ACC112 (cell line): ENCODE measurements around the gene MED27.

Experiments used
- H2AFZ ChIP-seq: fragments of 200-600 bp; sonication (generic); one replicate; pipeline ENCODE4 v1.6.0; 2017; ENCODE audit warnings: antibody characterized with exemption, low read length; ENCODE audit not compliant: unreplicated experiment
- H3K27ac ChIP-seq: fragments of 200-600 bp; sonication (generic); 2 replicates; pipeline ENCODE4 v1.5.1; 2014; ENCODE audit warnings: low read depth, mild to moderate bottlenecking, antibody characterized with exemption, low read length, moderate library complexity
- H3K27me3 ChIP-seq: fragments of 200-600 bp; sonication (generic); 2 replicates; pipeline ENCODE4 v1.6.1; 2014; ENCODE audit warnings: mild to moderate bottlenecking, antibody characterized with exemption, low read length, moderate library complexity, mixed read lengths; ENCODE audit not compliant: insufficient read depth
- H3K36me3 ChIP-seq: fragments of 200-600 bp; sonication (generic); 2 replicates; pipeline ENCODE4 v1.6.1; 2016; ENCODE audit warnings: mild to moderate bottlenecking, antibody characterized with exemption, low read length, moderate library complexity, mixed read lengths; ENCODE audit not compliant: insufficient read depth
- H3K4me1 ChIP-seq: fragments of 200-600 bp; sonication (generic); one replicate; pipeline ENCODE4 v1.6.1; 2016; ENCODE audit warnings: low read length, mixed read lengths; ENCODE audit not compliant: insufficient read depth, unreplicated experiment, control insufficient read depth
- H3K4me3 ChIP-seq: fragments of 200-600 bp; sonication (generic); 2 replicates; pipeline ENCODE4 v1.5.1; 2014; ENCODE audit warnings: mild to moderate bottlenecking, low read depth, low read length
- H3K79me2 ChIP-seq: fragments of 200-600 bp; sonication (generic); one replicate; pipeline ENCODE4 v1.6.0; 2016; ENCODE audit warnings: low read length; ENCODE audit not compliant: control insufficient read depth, unreplicated experiment, insufficient read depth

MED27 gene

DNA sequence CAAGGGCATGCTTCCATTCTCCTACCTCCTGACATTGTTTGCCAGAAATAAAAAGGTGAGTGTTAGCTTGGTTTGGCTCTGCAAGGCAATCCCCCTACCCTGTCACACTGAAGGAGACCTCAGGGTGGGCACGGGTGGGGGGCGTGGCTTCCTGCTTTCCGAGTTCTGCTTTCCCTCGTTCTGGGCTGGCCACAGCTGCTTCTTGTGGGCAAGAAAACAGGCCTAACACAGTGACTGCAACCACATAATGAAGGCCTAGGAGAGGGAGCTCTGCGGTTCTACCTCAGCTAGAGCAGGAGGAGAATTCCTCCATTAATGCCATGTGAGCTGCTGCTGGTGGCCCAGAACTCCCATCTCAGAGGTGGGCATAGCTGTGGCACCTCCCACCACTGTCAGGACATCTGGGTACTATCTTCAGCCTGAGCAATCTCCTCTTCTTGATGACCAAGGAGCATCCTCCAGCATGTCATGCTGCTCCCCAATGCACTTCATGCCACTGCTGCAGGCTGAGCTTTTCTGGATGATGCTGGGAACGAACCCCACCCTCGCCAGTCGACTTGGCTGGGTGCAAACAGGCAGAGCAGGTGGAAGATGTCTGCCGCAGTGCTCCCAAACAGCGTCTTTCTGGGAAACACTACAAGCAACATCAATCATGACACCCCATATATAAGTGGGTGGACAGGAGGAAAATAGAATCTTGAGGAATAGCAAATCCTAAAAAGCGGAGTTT lies 200.3 kb downstream of the MED27 start:
- Histone ChIP-seq H3K36me3 (no peaks in the 10 kb centered on the region), H3K27ac (no peak overlapping the region), H2AFZ (no peak overlapping the region), H3K79me2 (no peaks in the 10 kb centered on the region), H3K27me3 (no peaks in the 10 kb centered on the region), H3K4me1 (peaks cover 12% of the 10 kb centered on the region), H3K4me3 (no peak overlapping the region)

DNA sequence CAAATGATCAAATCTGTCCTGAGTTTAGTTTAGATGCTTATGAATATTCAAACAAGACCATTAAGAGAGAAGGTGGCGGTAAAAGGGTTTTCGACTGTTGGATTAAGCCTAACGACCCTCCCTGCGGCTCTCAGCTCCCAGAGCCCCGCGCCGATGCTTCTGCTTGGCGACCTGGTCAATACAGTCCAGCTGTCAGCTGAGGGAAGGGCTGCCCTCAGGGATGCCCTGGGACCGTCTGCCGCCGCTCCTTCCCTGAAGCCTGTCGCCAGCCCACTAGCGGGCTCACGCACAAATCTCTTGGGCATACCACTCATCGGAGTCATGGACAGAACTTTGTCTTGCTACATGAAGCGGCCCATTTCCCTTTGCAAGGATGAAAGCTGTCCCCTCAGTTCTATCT lies 203.2 kb downstream of the MED27 start:
- H3K27me3 ChIP-seq: no peaks in the 10 kb centered on the region
- H3K4me1 ChIP-seq: peaks cover 12% of the 10 kb centered on the region
- H2AFZ ChIP-seq: no peak overlapping the region
- H3K79me2 ChIP-seq: no peaks in the 10 kb centered on the region
- no peaks in the 10 kb centered on the region for H3K36me3 ChIP-seq
- no peak overlapping the region for H3K4me3 ChIP-seq
- no peak overlapping the region for H3K27ac ChIP-seq

- no peak overlapping the region for H2AFZ ChIP-seq
- H3K79me2 ChIP-seq: no peaks in the 10 kb centered on the region
- no peak overlapping the region for H3K27ac ChIP-seq
- H3K36me3 ChIP-seq: no peaks in the 10 kb centered on the region
- no peaks in the 10 kb centered on the region for H3K27me3 ChIP-seq
- H3K4me3 ChIP-seq: no peak overlapping the region
- peaks cover 12% of the 10 kb centered on the region for H3K4me1 ChIP-seq
Observed at GRCh38 chr9:131875828-131876485, 203.7 kb downstream of the MED27 start.

DNA sequence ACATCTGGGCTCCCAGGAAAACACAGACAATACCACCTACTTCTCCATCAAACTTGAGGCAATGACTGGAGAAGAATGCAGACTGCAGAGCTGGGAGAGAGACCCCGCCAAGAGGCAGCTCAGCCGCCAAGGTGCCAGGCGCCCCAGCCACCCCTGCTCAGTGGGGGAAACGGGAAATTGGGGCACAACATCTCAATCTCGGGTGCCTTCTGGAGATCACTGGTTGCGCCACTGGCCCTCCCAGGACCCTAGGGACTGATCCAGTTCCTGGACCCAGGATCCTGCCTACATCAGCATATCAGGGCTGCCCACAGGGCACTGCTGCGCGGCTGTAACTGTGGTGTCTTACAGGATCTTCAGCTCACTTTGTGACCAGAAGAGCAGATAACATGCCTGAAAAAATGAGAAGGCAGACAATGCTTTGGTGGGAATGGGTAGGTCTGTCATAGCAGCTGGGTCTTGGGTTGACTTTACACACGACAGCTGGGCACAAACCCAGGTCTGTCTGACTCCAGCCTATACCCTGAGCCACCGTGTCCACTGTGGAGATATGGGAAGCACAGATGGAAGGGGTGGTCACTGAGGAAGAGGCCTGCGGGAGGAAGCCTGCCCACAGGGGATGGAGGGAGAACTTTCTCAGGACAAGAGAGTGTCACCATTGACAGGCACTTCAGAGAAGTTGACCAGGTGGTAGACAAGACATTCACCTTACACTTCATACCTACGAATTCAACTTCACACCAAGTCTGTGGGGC lies 204.6 kb downstream of the MED27 start:
- Histone ChIP-seq H3K4me1 (peaks cover 12% of the 10 kb centered on the region), H2AFZ (no peak overlapping the region), H3K27me3 (no peaks in the 10 kb centered on the region), H3K4me3 (no peak overlapping the region), H3K79me2 (no peaks in the 10 kb centered on the region), H3K36me3 (no peaks in the 10 kb centered on the region), H3K27ac (no peak overlapping the region)

GRCh38 chr9:131874447-131874846 lies 205.2 kb downstream of the MED27 start:
- no peak overlapping the region for H3K4me3 ChIP-seq
- no peaks in the 10 kb centered on the region for H3K36me3 ChIP-seq
- H3K79me2 ChIP-seq: no peaks in the 10 kb centered on the region
- no peaks in the 10 kb centered on the region for H3K27me3 ChIP-seq
- no peak overlapping the region for H3K27ac ChIP-seq
- peaks cover 12% of the 10 kb centered on the region for H3K4me1 ChIP-seq
- no peak overlapping the region for H2AFZ ChIP-seq

DNA sequence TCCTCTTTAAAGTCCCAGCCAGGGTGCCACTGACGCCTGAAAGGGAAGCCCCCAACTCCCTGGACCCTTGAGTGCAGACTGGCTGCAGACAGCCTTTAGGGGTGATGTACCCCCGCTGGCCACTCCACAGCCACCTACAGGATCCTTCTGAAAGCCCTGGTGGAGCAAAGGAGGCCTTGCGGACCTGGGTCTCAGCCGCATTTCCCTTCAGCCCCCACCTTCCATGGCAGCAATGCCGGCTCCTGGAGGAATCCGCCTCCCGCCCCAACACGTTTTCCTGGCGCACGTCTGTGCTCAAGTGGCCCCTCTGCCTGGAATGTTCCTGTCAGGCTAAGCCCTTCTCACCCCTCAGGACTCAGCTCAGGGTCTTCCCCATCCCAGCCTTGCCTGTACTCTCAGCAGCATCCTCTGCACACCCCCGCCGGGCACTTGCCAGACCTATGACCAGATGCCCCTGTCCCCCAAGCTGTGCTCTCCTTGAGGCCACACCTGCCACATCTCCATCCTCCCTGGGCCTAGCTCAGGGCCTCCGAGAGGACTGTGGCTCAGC lies 205.7 kb downstream of the MED27 start:
- H3K27me3 ChIP-seq: no peaks in the 10 kb centered on the region
- H3K36me3 ChIP-seq: no peaks in the 10 kb centered on the region
- no peak overlapping the region for H3K4me3 ChIP-seq
- H3K79me2 ChIP-seq: no peaks in the 10 kb centered on the region
- H3K27ac ChIP-seq: no peak overlapping the region
- no peak overlapping the region for H2AFZ ChIP-seq
- H3K4me1 ChIP-seq: peaks cover 12% of the 10 kb centered on the region

GRCh38 chr9:131873335-131873734 lies 206.3 kb downstream of the MED27 start:
- H2AFZ ChIP-seq: no peak overlapping the region
- H3K27ac ChIP-seq: no peak overlapping the region
- no peaks in the 10 kb centered on the region for H3K36me3 ChIP-seq
- H3K4me3 ChIP-seq: no peak overlapping the region
- no peaks in the 10 kb centered on the region for H3K79me2 ChIP-seq
- H3K4me1 ChIP-seq: peaks cover 12% of the 10 kb centered on the region
- H3K27me3 ChIP-seq: no peaks in the 10 kb centered on the region

- Histone ChIP-seq H3K79me2 (no peaks in the 10 kb centered on the region), H3K36me3 (no peaks in the 10 kb centered on the region), H3K27ac (no peak overlapping the region), H3K27me3 (no peaks in the 10 kb centered on the region), H3K4me1 (peaks cover 12% of the 10 kb centered on the region), H2AFZ (no peak overlapping the region), H3K4me3 (no peak overlapping the region)
Observed at GRCh38 chr9:131872702-131873101, 207.0 kb downstream of the MED27 start.

DNA sequence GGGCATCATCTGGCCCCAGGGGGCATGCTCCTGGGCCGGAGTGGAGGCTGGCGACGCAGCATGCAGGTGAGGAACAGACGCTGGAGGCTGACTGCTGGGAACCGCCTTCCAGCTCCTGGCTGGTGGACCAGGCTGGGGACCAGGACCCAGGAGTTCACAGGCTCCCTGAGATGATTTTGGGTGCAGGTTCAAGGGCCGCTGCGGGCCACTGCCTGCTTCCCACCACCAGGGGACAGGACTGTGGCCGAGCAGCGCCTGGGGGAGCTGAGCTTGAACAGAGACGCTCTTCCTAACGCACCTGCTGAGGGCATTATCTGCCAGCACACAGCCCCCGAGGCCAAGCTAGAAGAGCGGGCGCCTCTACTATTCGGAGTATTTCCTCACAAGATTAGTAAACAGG lies 207.7 kb downstream of the MED27 start:
- Histone ChIP-seq H3K27ac (no peak overlapping the region), H3K4me3 (no peak overlapping the region), H3K79me2 (no peaks in the 10 kb centered on the region), H3K36me3 (no peaks in the 10 kb centered on the region), H3K27me3 (no peaks in the 10 kb centered on the region), H3K4me1 (peaks cover 12% of the 10 kb centered on the region), H2AFZ (no peak overlapping the region)

- Histone ChIP-seq H3K4me1 (no peaks in the 10 kb centered on the region), H3K27me3 (no peaks in the 10 kb centered on the region), H3K4me3 (no peak overlapping the region), H3K79me2 (no peaks in the 10 kb centered on the region), H3K36me3 (no peaks in the 10 kb centered on the region), H2AFZ (no peak overlapping the region), H3K27ac (no peak overlapping the region)
Observed at GRCh38 chr9:131870156-131870555, 209.5 kb downstream of the MED27 start.
